HG03039 (cell line): ENCODE measurements around the gene GUCA1A.
"Not testable (repeated sequence)": the region's sequence is repeated elsewhere in the genome, so short reads cannot be mapped to it uniquely, and the experiment has no call there.

Experiments used
- ATAC-seq: cut with Tn5 transposase; IDR thresholded peaks from one replicate; pipeline ENCODE4 v1.9.1; 2021; ENCODE audit warnings: mild to moderate bottlenecking, moderate library complexity; ENCODE audit not compliant: unreplicated experiment

The GUCA1A gene

DNA sequence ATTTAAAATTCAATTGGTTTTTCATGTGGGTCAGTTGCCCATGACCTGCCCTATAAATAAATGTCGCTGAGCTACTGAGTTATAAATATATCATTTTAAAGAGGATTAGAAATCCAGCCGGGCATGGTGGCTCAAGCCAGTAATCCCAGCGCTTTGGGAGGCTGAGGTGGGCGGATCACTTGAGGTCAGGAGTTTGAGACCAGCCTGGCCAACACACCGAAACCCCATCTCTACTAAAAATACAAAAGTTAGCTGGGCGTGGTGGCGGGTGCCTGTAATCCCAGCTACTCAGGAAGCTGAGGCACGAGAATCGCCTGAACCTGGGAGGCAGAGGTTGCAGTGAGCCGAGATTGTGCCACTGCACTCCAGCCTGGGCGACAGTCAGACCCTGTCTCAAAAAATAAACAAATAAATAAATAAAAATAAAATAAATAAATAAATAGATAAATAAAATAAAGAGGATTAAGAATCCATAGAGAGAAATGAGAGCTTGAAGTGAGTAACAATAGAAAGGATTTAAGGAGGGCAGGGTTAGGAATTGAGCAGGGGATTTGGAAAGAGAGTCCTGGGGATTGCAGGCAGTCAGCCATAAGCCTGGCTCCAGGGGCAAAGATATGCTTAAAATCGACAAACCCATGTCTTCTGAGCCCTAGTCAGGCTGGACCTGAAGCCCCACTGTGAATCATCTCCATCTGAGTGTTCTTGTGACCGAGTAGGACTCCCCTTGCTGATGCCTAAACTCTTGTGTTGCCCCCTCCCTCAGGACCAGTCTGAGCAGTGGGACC is 29.2 kb downstream of the GUCA1A start:
- not testable (repeated sequence) for ATAC-seq

GRCh38 chr6:42203183-42203582 is 30.0 kb downstream of the GUCA1A start:
- no peak for ATAC-seq

DNA sequence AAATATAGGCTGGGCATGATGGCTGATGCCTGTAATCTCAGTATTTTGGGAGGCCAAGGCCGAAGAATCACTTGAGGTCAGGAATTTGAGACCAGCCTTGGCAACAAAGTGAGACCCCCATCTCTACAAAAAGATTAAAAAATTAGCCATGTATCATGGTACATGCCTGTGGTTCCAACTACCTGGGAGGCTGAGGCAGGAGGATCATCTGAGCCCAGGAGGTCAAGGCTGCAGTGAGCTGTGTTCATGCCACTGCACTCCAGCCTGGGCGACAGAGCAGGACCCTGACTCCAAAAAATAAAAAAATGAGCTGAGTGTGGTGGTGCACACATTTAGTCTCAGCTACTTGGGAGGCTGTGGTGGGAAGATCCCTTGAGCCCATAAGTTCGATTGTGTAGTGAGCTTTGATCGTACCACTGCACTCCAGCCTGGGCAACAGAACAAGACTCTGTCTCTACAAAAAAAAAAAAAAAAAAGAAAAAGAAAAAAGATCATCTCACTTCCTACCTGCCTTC is 31.7 kb downstream of the GUCA1A start:
- no peak for ATAC-seq

GRCh38 chr6:42207559-42207958 is 34.4 kb downstream of the GUCA1A start:
- not testable (repeated sequence) for ATAC-seq

- ATAC-seq = no peak
These were observed 37.4 kb downstream of the GUCA1A start for GRCh38 chr6:42210551-42210950.

DNA sequence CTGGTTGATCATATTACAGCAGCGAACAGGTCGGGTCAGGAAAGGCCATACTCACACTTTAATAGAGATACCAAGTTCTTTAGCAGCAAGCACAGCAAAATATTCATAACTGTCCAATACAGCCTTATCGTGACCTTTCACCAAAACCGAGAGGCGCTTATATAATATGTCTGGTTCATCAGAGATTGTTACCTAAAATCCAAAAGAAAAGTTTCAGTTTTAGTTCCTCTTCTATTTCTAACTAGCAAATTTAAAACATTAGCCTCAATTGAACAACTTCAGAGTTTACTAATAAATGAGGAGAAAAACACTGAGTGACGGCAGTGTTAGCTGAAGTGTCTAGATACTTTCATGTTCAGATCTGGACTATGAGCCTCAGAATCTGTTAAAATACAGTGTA is 38.6 kb downstream of the GUCA1A start:
- ATAC-seq = no peak

DNA sequence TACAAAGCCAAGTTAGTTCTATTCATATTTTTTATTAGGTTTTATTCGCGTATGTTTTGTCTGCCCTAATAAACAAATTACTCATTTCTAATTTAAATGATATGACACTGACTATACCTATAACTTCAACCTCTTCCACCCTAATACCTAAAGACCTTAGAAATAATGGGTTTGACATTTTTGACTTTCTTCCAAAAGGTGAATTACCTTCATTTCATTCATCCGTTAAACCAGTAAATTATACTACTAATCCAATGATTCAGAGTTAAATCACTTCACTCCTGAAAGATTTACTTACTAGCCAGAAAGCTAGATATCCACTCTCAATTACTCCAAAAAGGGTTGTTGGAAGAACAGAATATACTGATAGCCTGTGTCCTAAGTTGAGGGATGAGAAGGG is 39.3 kb downstream of the GUCA1A start:
- ATAC-seq = no peak

DNA sequence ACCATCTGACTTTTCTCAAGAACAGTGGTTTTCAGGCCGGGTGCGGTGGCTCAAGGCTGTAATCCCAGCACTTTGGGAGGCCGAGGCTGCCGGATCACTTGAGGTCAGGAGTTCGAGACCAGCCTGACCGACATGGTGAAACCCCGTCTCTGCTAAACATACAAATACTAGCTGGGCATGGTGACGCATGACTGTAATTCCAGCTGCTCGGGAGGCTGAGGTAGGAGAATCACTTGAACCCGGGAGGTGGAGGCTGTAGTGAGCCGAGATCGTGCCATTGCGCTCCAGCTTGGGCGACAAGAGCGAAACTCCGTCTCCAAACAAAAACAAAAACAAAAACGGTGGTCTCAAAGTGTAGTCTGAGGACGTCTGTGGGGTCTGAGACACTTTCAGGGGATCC is 43.3 kb downstream of the GUCA1A start:
- not testable (repeated sequence) for ATAC-seq

GRCh38 chr6:42217157-42217518 is 44.0 kb downstream of the GUCA1A start:
- no peak for ATAC-seq

DNA sequence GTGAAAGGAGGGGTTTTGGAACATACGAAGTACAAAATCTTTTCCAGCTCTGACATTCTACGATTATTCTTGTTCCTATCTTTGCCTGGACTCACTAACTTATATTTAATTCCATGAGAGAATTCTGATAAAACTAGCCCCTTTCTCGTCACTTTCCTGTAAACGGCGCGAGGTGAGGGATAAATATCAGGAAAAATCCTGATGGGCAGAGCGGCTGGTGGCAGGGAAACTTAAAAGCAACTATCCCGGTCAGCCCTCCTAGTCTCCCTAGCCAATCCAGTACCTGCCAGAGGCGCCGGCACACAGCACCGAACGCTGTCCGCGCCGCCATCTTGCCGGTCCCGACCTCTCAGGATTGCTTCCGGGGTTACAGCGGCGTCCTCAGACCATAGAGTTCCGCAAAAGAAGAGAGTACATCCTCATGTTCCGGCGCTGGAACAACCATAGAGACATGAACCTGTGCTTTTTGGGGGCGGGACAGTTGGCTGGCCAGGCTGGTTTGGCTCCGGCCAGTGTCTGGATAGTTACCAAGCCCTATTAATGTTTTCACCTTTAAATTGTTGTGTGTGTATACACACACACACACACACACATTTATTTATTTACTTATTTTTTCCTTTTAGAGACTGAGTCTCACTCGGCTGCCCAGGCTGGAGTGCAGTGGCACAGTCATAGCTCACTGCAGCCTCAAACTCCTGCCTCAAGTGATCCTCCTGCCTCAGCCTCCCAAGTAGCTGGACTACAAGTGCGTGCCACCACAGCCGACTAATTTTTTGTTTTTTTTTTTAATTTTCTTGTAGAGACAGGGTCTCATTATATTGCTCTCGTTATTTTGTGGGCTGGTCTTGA is 44.6 kb downstream of the GUCA1A start, which contains the start of gene MRPS10:
Gene MRPS10, minus strand, starts transcription at position 343 of the 849 bp plus-strand sequence. Its CDS starts 12 bp downstream, at position 331.
- ATAC-seq = peak; percentile 89

- ATAC-seq = no peak
These were observed 47.6 kb downstream of the GUCA1A start for GRCh38 chr6:42220807-42221206.

DNA sequence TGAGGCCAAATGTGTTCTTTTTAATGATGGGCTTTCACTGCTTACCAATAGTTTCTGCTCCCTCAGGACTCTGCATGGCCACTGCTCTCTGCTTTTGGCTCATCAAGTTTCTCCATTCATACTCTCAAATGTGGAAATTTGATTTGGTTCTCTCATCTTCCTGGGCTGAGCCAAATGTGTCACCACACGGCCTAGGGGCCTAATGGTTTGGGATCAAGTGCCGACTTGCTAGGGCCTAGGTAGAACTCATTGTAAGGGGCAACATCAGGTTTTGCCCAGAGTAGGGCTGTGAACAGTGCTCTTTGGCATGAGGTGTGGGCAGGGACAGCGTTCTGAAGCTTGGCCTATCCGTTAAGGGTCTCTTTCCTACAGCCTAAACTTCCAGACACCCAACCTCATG is 48.4 kb downstream of the GUCA1A start:
- ATAC-seq = no peak

- no peak for ATAC-seq
These were observed 49.3 kb downstream of the GUCA1A start for GRCh38 chr6:42222448-42222847.

GRCh38 chr6:42224222-42225028 is 51.3 kb downstream of the GUCA1A start:
- ATAC-seq = peak; percentile 78

- no peak for ATAC-seq
These were observed 51.8 kb downstream of the GUCA1A start for GRCh38 chr6:42225029-42225339.

DNA sequence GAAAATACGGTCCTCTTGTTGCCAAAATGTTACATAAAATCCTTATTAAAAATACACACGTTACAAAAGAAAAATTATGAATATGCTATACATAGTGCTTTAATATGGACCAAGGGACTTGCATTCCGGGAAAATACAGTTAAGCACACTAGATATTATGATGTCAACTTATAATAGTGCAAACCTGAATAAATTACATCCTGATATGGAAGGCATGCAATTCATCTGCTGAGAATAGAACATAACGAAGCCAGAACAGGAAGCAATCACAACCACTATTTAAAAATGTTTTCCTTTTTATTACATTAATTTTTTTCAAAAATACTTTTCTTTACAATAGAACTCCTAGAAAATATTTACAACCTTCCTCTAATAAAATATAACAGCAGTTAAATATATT is 52.3 kb downstream of the GUCA1A start:
- no peak for ATAC-seq

GRCh38 chr6:42226161-42226611 is 53.0 kb downstream of the GUCA1A start:
- ATAC-seq = no peak

DNA sequence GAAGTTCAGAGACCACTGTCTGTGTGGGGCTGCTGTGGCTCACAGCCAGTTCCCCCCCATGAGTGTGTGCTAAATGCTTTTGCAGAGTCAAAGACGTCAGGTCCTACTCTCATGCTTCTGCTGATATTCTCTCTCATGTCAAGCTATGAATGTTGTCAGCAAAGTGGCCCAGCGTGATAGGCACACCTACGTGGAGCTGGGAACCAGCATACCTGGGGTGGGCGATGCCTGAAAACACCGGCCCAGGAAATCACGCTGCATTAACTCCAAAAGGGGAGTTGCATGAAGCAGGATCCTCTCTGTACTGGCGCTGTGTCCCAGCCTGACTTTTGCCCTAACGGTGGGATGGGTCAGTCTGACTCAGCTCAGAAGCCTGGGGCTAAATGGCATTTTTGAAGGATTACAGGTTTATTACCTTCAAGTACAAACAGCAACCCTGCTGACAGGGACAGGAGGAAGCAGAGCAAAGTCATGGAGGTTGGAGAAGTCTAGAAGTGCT is 53.5 kb downstream of the GUCA1A start:
- ATAC-seq = no peak

DNA sequence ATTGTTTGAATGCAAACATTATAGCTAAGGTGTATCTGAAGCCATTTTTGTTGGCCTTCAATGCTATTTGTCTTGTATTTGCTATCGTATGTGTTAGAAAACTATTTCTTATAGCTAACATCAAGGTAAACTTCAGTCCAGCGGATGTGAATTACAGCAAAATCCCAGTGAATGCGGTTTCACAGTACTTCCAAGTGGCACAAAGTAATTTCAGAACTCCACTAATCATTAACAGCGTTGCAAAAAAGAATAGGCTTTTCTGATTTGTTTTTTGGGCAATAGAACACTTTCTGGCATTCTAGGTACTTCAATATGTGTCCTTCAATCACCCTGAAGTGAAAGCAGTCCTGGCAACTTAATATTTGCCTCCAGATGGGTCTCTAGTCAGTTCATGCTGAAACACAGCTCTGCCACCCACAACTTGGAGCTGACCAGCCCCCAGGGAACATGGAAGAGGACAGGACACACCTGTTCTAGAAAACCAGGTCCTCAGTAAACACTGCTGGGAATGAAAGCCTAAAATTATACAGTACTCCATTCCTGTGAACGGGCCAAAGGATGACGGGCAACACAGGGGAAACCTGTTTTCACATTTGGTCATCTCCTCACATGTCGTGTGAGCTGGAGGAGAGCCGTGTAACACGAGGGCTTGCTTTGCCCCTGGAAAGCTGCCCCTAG is 54.1 kb downstream of the GUCA1A start:
- ATAC-seq = no peak

GRCh38 chr6:42228305-42228704 is 55.1 kb downstream of the GUCA1A start:
- ATAC-seq = no peak
